ENCODE data around the gene CCDC175.
A peak's percentile ranks its signal among the peaks of the same experiment; 100 is the strongest.

The CCDC175 gene

GRCh38 chr14:59576332-59577294, at the start of gene CCDC175:
Gene CCDC175 (minus strand): TSS chr14:59576812. CDS start chr14:59576775, 37 bp downstream.
- Histone ChIP-seq H3K9me2 (replicated peaks; ENCODE audit: low read depth, low read length) (no peaks in the 10 kb centered on the region), H3K4me3 (ENCODE audit: low read length, poor library complexity, severe bottlenecking) (peak within 1 kb of the TSS; percentile 71), H3K9ac (ENCODE audit: low read depth, low read length, poor library complexity, severe bottlenecking) (no peak within 1 kb of the TSS), H3K79me2 (ENCODE audit: insufficient read depth, low read length) (no peaks in the 10 kb centered on the region), H3K9me3 (ENCODE audit: insufficient read depth, low read depth, low read length) (no peaks in the 10 kb centered on the region), H4K20me1 (ENCODE audit: insufficient read depth, low read length, poor library complexity, severe bottlenecking) (no peaks in the 10 kb centered on the region), H3K36me3 (ENCODE audit: insufficient read depth, low read length) (no peaks in the 10 kb centered on the region), H3K27me3 (ENCODE audit: insufficient read depth, low read length, poor library complexity, severe bottlenecking) (no peaks in the 10 kb centered on the region), H3F3A (ENCODE audit: low read depth) (no peaks in the 10 kb centered on the region), H3K4me1 (ENCODE audit: insufficient read depth, low read length, poor library complexity, severe bottlenecking) (no peaks in the 10 kb centered on the region), H3K4me2 (ENCODE audit: low read depth, low read length, poor library complexity, severe bottlenecking) (peak within 1 kb of the TSS; percentile 66), H2AFZ (ENCODE audit: low read length) (peak within 1 kb of the TSS; percentile 86)
- TF ChIP-seq, protein P1, sequence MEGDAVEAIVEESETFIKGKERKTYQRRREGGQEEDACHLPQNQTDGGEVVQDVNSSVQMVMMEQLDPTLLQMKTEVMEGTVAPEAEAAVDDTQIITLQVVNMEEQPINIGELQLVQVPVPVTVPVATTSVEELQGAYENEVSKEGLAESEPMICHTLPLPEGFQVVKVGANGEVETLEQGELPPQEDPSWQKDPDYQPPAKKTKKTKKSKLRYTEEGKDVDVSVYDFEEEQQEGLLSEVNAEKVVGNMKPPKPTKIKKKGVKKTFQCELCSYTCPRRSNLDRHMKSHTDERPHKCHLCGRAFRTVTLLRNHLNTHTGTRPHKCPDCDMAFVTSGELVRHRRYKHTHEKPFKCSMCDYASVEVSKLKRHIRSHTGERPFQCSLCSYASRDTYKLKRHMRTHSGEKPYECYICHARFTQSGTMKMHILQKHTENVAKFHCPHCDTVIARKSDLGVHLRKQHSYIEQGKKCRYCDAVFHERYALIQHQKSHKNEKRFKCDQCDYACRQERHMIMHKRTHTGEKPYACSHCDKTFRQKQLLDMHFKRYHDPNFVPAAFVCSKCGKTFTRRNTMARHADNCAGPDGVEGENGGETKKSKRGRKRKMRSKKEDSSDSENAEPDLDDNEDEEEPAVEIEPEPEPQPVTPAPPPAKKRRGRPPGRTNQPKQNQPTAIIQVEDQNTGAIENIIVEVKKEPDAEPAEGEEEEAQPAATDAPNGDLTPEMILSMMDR (conservative IDR thresholded peaks at IDR 0.05; ENCODE audit: low read length), result peak; percentile 65
- TF ChIP-seq EZH2phosphoT487 (IDR thresholded peaks at IDR 0.05; ENCODE audit: borderline replicate concordance), result no peak

- Histone ChIP-seq H4K20me1 (ENCODE audit: insufficient read depth, low read length, poor library complexity, severe bottlenecking) (no peaks in the 10 kb centered on the region), H3K9ac (ENCODE audit: low read depth, low read length, poor library complexity, severe bottlenecking) (no peak overlapping the region), H3K4me1 (ENCODE audit: insufficient read depth, low read length, poor library complexity, severe bottlenecking) (no peaks in the 10 kb centered on the region), H3K4me3 (ENCODE audit: low read length, poor library complexity, severe bottlenecking) (no peak overlapping the region), H3K36me3 (ENCODE audit: insufficient read depth, low read length) (no peaks in the 10 kb centered on the region), H2AFZ (ENCODE audit: low read length) (no peak overlapping the region), H3K9me3 (ENCODE audit: insufficient read depth, low read depth, low read length) (no peaks in the 10 kb centered on the region), H3K27me3 (ENCODE audit: insufficient read depth, low read length, poor library complexity, severe bottlenecking) (no peaks in the 10 kb centered on the region), H3K9me2 (replicated peaks; ENCODE audit: low read depth, low read length) (no peaks in the 10 kb centered on the region), H3K79me2 (ENCODE audit: insufficient read depth, low read length) (no peaks in the 10 kb centered on the region), H3F3A (ENCODE audit: low read depth) (no peaks in the 10 kb centered on the region), H3K4me2 (ENCODE audit: low read depth, low read length, poor library complexity, severe bottlenecking) (no peak overlapping the region)
- no peak for TF ChIP-seq EZH2phosphoT487 (IDR thresholded peaks at IDR 0.05; ENCODE audit: borderline replicate concordance)
- TF ChIP-seq, protein P1 (conservative IDR thresholded peaks at IDR 0.05; ENCODE audit: low read length), result no peak
These were observed 46.0 kb upstream of the CCDC175 start for GRCh38 chr14:59622631-59623030.

GRCh38 chr14:59619061-59619460, 42.4 kb upstream of the CCDC175 start:
- Histone ChIP-seq H3K4me2 (ENCODE audit: low read depth, low read length, poor library complexity, severe bottlenecking) (no peak overlapping the region), H3K9ac (ENCODE audit: low read depth, low read length, poor library complexity, severe bottlenecking) (no peak overlapping the region), H3K4me3 (ENCODE audit: low read length, poor library complexity, severe bottlenecking) (no peak overlapping the region), H2AFZ (ENCODE audit: low read length) (no peak overlapping the region), H4K20me1 (ENCODE audit: insufficient read depth, low read length, poor library complexity, severe bottlenecking) (no peaks in the 10 kb centered on the region), H3F3A (ENCODE audit: low read depth) (no peaks in the 10 kb centered on the region), H3K4me1 (ENCODE audit: insufficient read depth, low read length, poor library complexity, severe bottlenecking) (no peaks in the 10 kb centered on the region), H3K9me3 (ENCODE audit: insufficient read depth, low read depth, low read length) (no peaks in the 10 kb centered on the region), H3K36me3 (ENCODE audit: insufficient read depth, low read length) (no peaks in the 10 kb centered on the region), H3K79me2 (ENCODE audit: insufficient read depth, low read length) (no peaks in the 10 kb centered on the region), H3K9me2 (replicated peaks; ENCODE audit: low read depth, low read length) (no peaks in the 10 kb centered on the region), H3K27me3 (ENCODE audit: insufficient read depth, low read length, poor library complexity, severe bottlenecking) (no peaks in the 10 kb centered on the region)
- no peak for TF ChIP-seq EZH2phosphoT487 (IDR thresholded peaks at IDR 0.05; ENCODE audit: borderline replicate concordance)
- TF ChIP-seq, protein P1 (conservative IDR thresholded peaks at IDR 0.05; ENCODE audit: low read length), result no peak
